Measurements from ENCODE around the gene ZNF239.
"Not testable (repeated sequence)": the region's sequence is repeated elsewhere in the genome, so short reads cannot be mapped to it uniquely, and the experiment has no call there.

ZNF239 gene

GRCh38 chr10:43576062-43576461 lies 1.6 kb upstream of the ZNF239 start:
- peak in 1 of 2 donors; percentile 39 for DNase-seq

- no peak for DNase-seq
These were observed 490 bp upstream of the ZNF239 start for GRCh38 chr10:43574906-43575305.

DNA sequence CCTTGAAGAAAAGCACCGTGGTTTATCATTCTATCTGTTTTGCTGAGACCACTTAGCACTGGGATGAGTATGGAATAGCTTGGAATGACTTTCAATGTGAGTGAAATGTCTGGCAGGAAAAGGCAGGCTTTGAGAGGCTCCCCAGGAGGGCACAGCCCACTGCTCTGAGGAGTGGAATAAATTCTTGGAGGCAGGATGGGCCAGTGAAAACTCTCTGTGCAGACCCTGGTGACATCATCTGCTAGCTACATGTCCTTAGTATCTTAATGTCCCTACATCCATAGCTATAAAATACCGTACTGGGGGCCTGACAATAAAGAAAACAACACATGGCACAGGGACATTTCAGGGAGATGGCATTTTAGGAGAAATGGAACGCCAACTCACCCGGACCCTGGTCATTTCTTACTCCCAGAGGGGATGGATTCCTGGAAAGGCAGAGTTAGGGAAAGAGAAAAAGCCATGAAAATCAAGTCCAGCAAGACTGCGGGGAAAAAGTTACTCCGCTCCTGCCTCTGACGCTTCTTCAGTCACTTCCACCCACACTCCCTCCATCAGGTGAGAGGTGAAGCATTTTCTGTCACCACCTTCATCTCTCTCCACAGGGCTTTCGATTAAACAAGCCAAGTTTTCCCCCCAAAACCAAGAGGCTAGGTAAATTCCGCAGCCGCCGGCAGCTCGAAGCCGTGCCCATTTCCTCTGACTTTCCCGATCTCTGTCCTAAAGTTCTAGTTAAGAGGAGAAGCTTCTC lies 991 bp downstream of the ZNF239 start:
- DNase-seq = peak in 1 of 2 donors; percentile 12

GRCh38 chr10:43570971-43571370 lies 3.4 kb downstream of the ZNF239 start:
- DNase-seq = no peak

DNA sequence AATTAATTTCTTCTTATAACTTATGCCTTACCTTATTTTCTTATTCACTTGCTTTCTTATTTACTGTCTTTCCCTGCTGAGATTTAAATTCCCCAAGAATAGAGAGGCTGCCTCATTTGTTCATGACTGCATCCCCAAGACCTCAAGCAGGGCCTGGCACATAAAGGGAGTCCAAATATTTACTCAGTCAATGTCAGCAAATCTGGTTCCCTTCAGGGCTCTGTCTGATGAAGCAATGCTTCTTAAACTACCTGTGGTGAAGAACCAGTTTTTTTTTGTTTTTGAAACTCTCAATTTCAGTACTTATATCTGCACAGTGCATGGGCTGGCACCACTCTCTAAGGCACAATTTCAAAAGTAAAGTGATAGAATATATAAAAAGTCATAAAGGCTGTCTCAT lies 4.7 kb downstream of the ZNF239 start:
- no peak for DNase-seq

GRCh38 chr10:43557214-43557613 lies 17.2 kb downstream of the ZNF239 start:
- DNase-seq = no peak

- DNase-seq = not testable (repeated sequence)
These were observed 30.7 kb downstream of the ZNF239 start for GRCh38 chr10:43543746-43544145.

DNA sequence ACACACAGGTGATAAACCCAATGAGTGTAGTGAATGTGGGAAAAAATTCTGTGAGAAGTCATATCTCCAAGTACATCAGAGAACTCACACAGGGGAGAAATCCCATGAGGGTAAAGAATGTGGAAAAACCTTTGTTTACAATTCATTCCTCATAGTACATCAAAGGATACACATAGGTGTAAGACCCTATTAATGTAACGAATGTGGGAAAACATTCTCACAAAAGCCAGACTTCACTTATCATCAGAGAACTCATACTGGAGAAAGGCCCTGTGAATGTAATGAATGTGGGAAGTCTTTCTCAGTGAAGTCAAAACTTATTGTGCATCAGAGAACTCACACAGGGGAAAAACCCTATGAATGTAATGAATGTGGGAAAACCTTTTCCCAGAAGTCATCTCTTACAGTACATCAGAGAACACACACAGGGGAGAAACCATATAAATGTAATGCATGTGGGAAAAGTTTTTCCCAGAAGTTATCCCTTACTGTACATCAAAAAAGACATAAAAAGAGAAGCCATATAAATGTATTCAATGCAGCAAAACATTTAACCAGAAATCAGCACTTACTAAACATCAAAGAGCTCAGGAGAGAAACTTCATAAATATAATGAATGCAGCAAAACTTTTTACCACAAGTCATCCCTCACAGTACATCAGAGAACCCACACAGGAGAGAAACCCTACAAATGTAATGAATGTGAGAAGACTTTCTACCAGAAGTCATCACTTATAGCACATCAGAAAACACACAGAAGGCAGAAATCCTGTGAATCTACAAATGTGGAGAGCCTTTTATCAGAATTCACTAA lies 49.8 kb downstream of the ZNF239 start:
- DNase-seq = no peak
